ENCODE results near the gene KDM4B. TPM values are rescaled to one million over a fixed set of nuclear protein-coding genes. Genes with fewer than 3 reads are reported as not detected.

Gene KDM4B
- total and polyA plus RNA-seq, 3 donors from 2014 or later = 33.3 to 72.7 (median 67.7) TPM

DNA sequence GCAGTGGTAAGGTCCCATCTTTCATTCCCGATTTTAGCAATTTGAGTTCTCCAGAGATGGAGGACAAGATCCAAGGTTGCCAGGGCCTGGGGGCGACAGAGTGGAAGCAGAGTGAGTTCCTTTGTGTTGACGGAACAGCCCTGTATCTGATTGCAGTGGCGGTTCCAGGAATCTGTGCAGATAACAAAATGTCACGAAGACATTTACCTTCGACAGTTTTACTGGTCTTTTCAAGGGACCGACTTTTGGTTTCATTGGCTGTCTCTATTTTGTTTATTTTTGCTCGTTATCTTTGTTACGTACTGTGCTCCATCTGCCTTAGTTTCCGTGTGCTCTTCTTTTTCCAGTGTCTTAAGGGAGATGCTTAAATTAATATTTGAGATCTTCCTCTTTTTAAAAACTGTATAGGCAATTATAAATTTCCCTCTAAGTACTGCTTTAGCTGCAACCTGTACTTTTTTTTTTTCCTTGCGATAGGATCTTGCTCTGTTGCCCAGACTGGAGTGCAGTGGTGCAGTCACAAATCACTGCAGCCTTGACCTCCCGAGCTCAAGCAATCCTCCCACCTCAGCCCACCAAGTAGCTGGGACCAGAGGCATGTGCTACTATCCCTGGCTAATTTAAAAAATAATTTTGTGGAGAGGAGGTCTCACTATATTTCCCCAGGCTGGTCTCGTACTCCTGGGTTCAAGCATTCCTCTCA is 23.2 kb downstream of the KDM4B start:
- Histone ChIP-seq H3K27me3 (no peaks in the 10 kb centered on the region), H3K27ac (no peak overlapping the region)
- TF ChIP-seq, protein P1, sequence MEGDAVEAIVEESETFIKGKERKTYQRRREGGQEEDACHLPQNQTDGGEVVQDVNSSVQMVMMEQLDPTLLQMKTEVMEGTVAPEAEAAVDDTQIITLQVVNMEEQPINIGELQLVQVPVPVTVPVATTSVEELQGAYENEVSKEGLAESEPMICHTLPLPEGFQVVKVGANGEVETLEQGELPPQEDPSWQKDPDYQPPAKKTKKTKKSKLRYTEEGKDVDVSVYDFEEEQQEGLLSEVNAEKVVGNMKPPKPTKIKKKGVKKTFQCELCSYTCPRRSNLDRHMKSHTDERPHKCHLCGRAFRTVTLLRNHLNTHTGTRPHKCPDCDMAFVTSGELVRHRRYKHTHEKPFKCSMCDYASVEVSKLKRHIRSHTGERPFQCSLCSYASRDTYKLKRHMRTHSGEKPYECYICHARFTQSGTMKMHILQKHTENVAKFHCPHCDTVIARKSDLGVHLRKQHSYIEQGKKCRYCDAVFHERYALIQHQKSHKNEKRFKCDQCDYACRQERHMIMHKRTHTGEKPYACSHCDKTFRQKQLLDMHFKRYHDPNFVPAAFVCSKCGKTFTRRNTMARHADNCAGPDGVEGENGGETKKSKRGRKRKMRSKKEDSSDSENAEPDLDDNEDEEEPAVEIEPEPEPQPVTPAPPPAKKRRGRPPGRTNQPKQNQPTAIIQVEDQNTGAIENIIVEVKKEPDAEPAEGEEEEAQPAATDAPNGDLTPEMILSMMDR (IDR thresholded peaks at IDR 0.05) = no peak
- no peak for TF ChIP-seq POLR2A (IDR thresholded peaks at IDR 0.05)

DNA sequence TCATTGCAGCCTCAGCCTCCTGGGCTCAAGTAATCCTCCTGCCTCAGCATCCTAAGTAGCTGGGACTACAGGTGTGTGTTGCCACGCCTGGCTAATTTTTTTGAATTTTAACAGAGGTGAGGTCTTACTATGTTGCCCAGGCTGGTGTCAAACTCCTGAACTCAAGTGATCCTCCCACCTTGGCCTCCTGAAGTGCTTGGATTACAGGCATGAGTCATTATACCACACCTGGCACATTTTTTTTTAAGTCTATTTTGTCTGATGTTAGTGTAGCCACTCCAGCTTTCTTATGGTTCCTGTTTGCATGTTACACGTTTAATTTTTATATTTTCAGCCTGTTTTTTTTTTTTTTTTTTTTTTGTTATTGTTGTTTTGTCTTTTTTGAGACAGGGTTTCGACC is 24.8 kb downstream of the KDM4B start:
- Histone ChIP-seq H3K4me1 (peaks cover 5% of the 10 kb centered on the region), H3K36me3 (ENCODE audit: low read depth, missing control alignments) (no peaks in the 10 kb centered on the region), H3K9me3 (no peaks in the 10 kb centered on the region), H3K27ac (no peak overlapping the region), H3K4me3 (no peak overlapping the region), H3K27me3 (no peaks in the 10 kb centered on the region)
- no peak for DNase-seq
- TF ChIP-seq, protein P1 (IDR thresholded peaks at IDR 0.05) = no peak
- no peak for TF ChIP-seq POLR2A (IDR thresholded peaks at IDR 0.05)
- intact Hi-C loops (cut with DNase I; ENCODE audit: low total_unique reads) = no loop called here
- 90 to 97% methylated on average over 3 of the region's 3 CpGs for WGBS, 2 donors

More for the DNA sequence above, 23.2 kb downstream of the KDM4B start:
- Histone ChIP-seq H3K9me3 (no peaks in the 10 kb centered on the region), H3K36me3 (ENCODE audit: low read depth, missing control alignments) (no peaks in the 10 kb centered on the region), H3K4me3 (no peak overlapping the region), H3K4me1 (peaks cover 19% of the 10 kb centered on the region)
- intact Hi-C loops (cut with DNase I; ENCODE audit: low total_unique reads) = no loop called here
- DNase-seq = no peak
- 79 to 87% methylated on average over 13 of the region's 13 CpGs for WGBS, 2 donors

DNA sequence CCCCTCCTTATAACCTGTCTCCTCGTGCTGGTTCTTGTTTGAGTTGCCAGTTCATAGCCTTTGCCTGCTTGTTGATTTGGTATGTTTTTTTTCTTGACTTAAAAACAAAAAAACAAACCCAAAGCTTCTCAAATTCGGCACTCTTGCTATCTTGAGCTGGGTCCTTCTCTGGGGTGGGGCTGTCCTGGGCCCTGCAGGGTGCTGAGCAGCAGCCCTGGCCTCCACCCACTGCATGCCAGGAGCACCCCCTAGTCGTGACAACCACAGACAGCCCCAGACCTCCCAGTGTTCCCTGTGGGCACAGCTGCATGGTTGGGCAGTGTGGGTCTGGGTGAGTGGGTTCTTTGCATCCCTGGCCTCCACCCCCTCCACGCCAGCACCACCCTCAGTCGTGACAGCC is 27.8 kb downstream of the KDM4B start:
- Histone ChIP-seq H3K4me1 (no peaks in the 10 kb centered on the region), H3K4me3 (no peak overlapping the region), H3K36me3 (ENCODE audit: low read depth, missing control alignments) (no peaks in the 10 kb centered on the region), H3K27ac (no peak overlapping the region), H3K27me3 (no peaks in the 10 kb centered on the region), H3K9me3 (no peaks in the 10 kb centered on the region)
- WGBS, 2 donors = 84 to 86% methylated on average over 5 of the region's 5 CpGs
- TF ChIP-seq, protein P1 (IDR thresholded peaks at IDR 0.05) = no peak
- no peak for TF ChIP-seq POLR2A (IDR thresholded peaks at IDR 0.05)
- intact Hi-C loops (cut with DNase I; ENCODE audit: low total_unique reads) = no loop called here
- no peak for DNase-seq

DNA sequence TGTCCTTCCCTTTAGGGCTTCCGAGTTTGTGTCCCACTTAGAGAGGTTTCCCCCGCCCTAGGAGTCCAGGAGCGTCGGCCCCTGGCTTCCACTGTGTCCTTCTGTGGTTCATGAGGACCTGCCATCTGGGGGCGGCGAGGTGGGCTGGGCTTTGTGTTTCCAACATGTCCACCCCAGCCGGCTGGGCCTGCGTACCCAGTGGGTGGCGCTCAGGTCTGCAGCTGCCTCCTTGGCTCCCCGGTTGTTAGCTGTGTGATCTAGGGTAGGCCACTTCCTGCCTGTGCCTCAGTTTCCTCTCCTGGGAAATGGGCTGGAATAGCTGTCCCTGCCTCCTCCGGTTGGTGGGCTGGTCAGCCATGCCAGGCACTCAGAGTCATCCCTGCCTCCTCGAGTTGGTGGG is 28.4 kb downstream of the KDM4B start:
- Histone ChIP-seq H3K9me3 (no peaks in the 10 kb centered on the region), H3K27ac (no peak overlapping the region), H3K36me3 (ENCODE audit: low read depth, missing control alignments) (no peaks in the 10 kb centered on the region), H3K4me1 (no peaks in the 10 kb centered on the region), H3K4me3 (no peak overlapping the region), H3K27me3 (no peaks in the 10 kb centered on the region)
- TF ChIP-seq, protein P1 (IDR thresholded peaks at IDR 0.05) = no peak
- TF ChIP-seq POLR2A (IDR thresholded peaks at IDR 0.05) = no peak
- 95 to 97% methylated on average over 10 to 12 of the region's 12 CpGs for WGBS, 2 donors
- no peak for DNase-seq
- intact Hi-C loops (cut with DNase I; ENCODE audit: low total_unique reads) = no loop called here

DNA sequence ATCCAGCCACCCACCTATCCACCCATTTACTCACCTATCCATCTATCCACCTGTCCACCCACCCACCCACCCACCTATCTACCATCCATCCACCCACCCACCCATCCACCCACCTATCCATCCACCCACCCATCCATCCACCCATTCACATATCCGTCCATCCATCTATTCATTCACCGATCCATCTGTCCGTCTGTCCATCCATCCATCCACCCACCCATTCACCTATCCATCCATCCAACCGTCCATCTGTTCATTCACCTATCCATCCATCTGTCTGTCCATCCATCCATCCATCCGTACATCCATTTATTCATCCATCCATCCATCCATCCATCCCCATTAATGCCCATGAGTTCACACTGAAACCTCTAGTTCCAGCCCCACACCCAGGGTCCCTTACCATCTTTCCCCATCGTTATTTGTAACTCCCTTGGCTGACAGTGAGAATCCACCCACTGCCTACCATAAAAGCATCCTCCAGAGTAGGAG is 31.3 kb downstream of the KDM4B start:
- Histone ChIP-seq H3K4me1 (no peaks in the 10 kb centered on the region), H3K27me3 (no peaks in the 10 kb centered on the region), H3K27ac (no peak overlapping the region), H3K36me3 (ENCODE audit: low read depth, missing control alignments) (no peaks in the 10 kb centered on the region), H3K4me3 (no peak overlapping the region), H3K9me3 (no peaks in the 10 kb centered on the region)
- intact Hi-C loops (cut with DNase I; ENCODE audit: low total_unique reads) = no loop called here
- WGBS, 2 donors = 88 to 89% methylated on average over 6 of the region's 6 CpGs
- no peak for TF ChIP-seq POLR2A (IDR thresholded peaks at IDR 0.05)
- TF ChIP-seq, protein P1 (IDR thresholded peaks at IDR 0.05) = no peak
- no peak for DNase-seq
